Omental fat pad (tissue), 4 donors: ENCODE results near the gene ING1. TPM values are rescaled to one million over a fixed set of nuclear protein-coding genes. Genes with fewer than 3 reads are reported as not detected.

Source experiments
- ATAC-seq: fragments of 150-250 bp; one replicate; pipeline ENCODE4 v1.9.1; 2016; ENCODE audit warnings: mild to moderate bottlenecking, moderate library complexity; ENCODE audit not compliant: low FRiP score
- DNase-seq: peaks from one replicate; pipeline ENCODE4 v3.0.0-alpha.2; 2019; ENCODE audit warnings: low spot score
- CTCF ChIP-seq, 3 donors: fragments of 450-650 bp; IDR thresholded peaks; one replicate each; pipeline ENCODE4 v1.5.1; 2016 to 2017; ENCODE audit warnings: antibody characterized with exemption in 3 of 3, mild to moderate bottlenecking in 3 of 3, moderate library complexity in 2 of 3
- total RNA-seq, 4 donors: library from RNA; depleted of rRNA; stranded (reverse); fragments of >200 nt; gene quantifications; one replicate each; pipeline ENCODE4 v1.1.0, GENCODE V29; 2016

Gene ING1
- total RNA-seq, 4 donors from 2014 or later = 14.9 to 56.6 (median 20.8) TPM

- ATAC-seq = no peak
- no peak for DNase-seq
- TF ChIP-seq CTCF (IDR thresholded peaks at IDR 0.05) = no peak
Observed at GRCh38 chr13:110702089-110702488, 11.4 kb upstream of the ING1 start.

DNA sequence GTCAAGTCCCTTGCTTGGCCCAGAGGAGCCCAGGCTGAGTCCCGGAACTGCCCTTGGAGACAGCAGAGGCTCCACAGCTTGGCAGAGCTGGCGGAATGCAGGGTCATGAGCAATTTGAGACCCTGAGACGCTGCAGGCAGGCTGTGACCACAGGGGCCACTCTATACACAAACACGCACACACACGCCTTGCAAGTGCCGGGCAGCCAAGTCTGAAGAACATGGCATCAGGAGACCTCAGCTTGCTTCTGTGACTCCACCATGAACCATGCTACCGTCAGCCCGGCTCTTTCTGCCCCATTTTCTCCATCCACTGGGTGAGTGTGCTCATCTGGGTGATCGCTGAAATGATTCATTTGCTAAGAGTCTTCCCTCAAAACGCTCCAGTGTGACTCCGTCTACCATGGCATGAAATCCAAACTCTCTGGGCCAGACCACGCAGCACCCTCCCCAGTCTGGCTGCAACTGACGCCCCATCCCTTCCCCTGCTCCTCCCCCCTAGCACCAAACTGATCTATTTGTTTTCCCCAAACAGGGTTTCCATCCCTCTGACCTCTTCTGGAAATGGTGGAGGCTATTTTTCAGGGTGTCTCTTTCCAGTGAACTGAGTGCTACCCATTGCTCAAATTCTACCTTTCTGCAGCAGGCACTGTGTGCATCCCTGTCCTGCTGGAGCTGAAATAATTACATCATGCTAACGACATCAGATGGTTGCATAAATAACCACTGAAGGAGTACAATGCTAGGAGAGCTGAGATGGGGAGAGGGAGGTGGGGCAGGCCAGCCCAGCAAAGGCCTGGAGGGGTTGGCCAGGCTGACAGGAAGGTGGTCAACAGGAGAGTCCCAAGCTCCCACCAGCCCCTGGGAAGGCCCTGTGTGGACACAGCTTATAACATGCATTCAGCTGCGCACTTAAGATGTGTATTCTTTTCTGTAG lies 10.6 kb upstream of the ING1 start:
- ATAC-seq (no peak), DNase-seq (no peak)
- TF ChIP-seq CTCF (IDR thresholded peaks at IDR 0.05) = no peak

GRCh38 chr13:110705356-110705825 lies 8.1 kb upstream of the ING1 start:
- ATAC-seq = no peak
- TF ChIP-seq CTCF (IDR thresholded peaks at IDR 0.05) = no peak
- no peak for DNase-seq

DNA sequence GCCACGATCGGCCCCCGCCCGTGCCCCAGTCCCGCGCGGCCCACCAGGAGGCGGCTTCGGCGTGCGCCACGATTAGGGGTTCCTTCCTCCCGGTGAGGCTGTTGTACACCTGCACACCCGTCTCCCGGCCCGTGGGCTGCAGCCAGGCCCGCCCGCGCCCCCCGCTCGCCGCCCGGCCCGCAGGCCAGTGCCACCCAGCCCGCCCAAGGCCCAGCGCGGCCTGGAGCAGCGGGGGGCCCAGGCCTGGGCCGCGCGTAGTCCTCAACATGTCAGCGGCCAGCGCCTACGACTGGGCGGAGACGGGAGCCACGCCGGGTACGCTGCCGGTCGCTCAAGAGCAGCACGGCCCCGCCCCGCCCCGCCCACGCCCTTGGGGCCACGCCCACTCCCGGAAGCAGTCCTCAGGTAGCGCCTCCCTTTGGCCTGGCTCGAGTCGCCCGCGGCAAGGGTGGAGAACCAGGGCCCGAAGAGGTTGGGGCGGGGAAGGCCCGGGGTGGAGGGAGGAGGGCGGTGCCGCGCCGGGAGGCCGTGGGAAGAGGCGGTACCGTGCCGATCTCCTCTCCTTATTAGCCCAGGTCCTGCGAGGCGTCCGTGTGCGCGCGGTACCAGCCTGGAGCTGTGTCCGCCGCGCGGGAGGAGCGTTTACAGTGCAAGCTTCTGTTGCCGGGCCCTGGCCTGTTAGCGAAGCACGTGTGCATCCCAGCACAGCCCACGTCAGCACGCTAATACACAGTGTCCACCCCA lies 7.5 kb upstream of the ING1 start, which contains the start of gene CARS2:
Gene CARS2 (minus strand): TSS at position 291 of the 744 bp plus-strand sequence. CDS start 23 bp downstream, at position 268.
- peak; percentile 87 for DNase-seq
- no peak for TF ChIP-seq CTCF (IDR thresholded peaks at IDR 0.05)
- peak; percentile 98 for ATAC-seq

DNA sequence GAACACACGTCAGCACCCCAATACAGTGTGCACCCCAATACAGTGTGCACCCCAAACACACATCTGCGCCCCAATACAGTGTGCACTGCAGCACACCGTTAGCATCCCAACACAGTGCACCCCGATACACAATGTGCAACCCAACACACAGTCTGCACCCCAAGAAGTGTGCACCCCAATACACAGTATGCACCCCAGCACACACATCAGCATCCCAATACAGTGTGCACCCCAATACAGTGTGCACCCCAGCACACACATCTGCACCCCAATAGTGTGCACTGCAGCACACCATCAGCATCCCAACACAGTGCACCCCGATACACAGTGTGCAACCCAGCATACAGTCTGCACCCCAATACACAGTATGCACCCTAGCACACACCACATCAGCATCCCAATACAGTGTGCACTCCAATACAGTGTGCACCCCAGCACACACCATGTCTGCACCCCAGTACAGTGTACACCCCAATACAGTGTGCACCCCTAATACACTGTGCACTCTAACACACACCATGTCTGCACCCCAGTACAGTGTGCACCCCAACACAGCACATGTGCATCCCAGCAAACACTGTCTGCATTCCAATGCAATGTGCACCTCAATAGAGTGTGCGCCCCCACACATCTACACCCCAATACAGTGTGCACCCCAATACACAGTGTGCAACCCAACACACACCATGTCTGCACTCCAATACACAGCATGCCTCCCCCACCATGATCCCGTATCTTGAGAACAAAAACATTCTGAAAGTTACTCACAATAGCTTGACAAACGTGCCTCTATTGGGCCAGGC lies 6.7 kb upstream of the ING1 start:
- peak; percentile 2 for ATAC-seq
- TF ChIP-seq CTCF (IDR thresholded peaks at IDR 0.05) = no peak
- no peak for DNase-seq

- ATAC-seq = peak; percentile 48
- TF ChIP-seq CTCF (IDR thresholded peaks at IDR 0.05) = no peak
Observed at GRCh38 chr13:110712081-110712848, 1.2 kb upstream of the ING1 start.

More at GRCh38 chr13:110712081-110712848, 1.2 kb upstream of the ING1 start:
- peak; percentile 38 for DNase-seq
